Mammary epithelial cell (primary cell): Measurements from ENCODE around the gene PNPT1.
"Not testable (repeated sequence)": the region's sequence is repeated elsewhere in the genome, so short reads cannot be mapped to it uniquely, and the experiment has no call there.

Experiments used
- CTCF ChIP-seq, 2 donors: IDR thresholded peaks in 1 of 2; conservative IDR thresholded peaks in 1 of 2; 2 replicates each; pipeline ENCODE4 v1.5.1; 2011 to 2012; ENCODE audit warnings: inconsistent platforms in 2 of 2, low read length in 2 of 2, mild to moderate bottlenecking in 2 of 2, control low read depth in 1 of 2, low read depth in 1 of 2; ENCODE audit not compliant: insufficient read depth in 1 of 2; ENCODE audit errors: extremely low read depth in 1 of 2
- EZH2 ChIP-seq: IDR thresholded peaks from 2 replicates; pipeline ENCODE4 v1.6.1; 2012; ENCODE audit warnings: low read length, inconsistent platforms, borderline replicate concordance

- not testable (repeated sequence) for TF ChIP-seq CTCF (conservative IDR thresholded peaks at IDR 0.05 in 1 of 2, IDR thresholded peaks at IDR 0.05 in 1 of 2; ENCODE audit: extremely low read depth in 1 of 2, insufficient read depth in 1 of 2, low read depth in 1 of 2, low read length in 2 of 2); EZH2
Observed at GRCh38 chr2:55736019-55736536, 42.4 kb upstream of the PNPT1 start.
